ENCODE measurements around the gene TBC1D9. TPM values are rescaled to one million over a fixed set of nuclear protein-coding genes. Genes with fewer than 3 reads are reported as not detected.

The TBC1D9 gene
- total and polyA plus RNA-seq, 2 of the 13 experiments (the other 11 are each of a cell fraction or from before 2014, with no cell fraction given) = 11.9 to 12.2 TPM

GRCh38 chr4:140637836-140638235, 118.3 kb downstream of the TBC1D9 start (continued):
- TF ChIP-seq, protein P1, sequence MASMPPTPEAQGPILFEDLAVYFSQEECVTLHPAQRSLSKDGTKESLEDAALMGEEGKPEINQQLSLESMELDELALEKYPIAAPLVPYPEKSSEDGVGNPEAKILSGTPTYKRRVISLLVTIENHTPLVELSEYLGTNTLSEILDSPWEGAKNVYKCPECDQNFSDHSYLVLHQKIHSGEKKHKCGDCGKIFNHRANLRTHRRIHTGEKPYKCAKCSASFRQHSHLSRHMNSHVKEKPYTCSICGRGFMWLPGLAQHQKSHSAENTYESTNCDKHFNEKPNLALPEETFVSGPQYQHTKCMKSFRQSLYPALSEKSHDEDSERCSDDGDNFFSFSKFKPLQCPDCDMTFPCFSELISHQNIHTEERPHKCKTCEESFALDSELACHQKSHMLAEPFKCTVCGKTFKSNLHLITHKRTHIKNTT (CRISPR knock-in tag; IDR thresholded peaks at IDR 0.05) = no peak
- TF ChIP-seq NCOA5 (CRISPR knock-in tag; IDR thresholded peaks at IDR 0.05) = no peak
- TF ChIP-seq MYPOP (CRISPR knock-in tag; IDR thresholded peaks at IDR 0.05) = no peak
- TF ChIP-seq CTCF (CRISPR knock-in tag; IDR thresholded peaks at IDR 0.05) = peak; percentile 79
- peak; percentile 14; the same call in 1 of the 2 replicates for TF ChIP-seq GATAD1 (CRISPR knock-in tag; IDR thresholded peaks at IDR 0.05)
- no peak for TF ChIP-seq NCOA1 (CRISPR knock-in tag; IDR thresholded peaks at IDR 0.05)
- TF ChIP-seq, protein P2, sequence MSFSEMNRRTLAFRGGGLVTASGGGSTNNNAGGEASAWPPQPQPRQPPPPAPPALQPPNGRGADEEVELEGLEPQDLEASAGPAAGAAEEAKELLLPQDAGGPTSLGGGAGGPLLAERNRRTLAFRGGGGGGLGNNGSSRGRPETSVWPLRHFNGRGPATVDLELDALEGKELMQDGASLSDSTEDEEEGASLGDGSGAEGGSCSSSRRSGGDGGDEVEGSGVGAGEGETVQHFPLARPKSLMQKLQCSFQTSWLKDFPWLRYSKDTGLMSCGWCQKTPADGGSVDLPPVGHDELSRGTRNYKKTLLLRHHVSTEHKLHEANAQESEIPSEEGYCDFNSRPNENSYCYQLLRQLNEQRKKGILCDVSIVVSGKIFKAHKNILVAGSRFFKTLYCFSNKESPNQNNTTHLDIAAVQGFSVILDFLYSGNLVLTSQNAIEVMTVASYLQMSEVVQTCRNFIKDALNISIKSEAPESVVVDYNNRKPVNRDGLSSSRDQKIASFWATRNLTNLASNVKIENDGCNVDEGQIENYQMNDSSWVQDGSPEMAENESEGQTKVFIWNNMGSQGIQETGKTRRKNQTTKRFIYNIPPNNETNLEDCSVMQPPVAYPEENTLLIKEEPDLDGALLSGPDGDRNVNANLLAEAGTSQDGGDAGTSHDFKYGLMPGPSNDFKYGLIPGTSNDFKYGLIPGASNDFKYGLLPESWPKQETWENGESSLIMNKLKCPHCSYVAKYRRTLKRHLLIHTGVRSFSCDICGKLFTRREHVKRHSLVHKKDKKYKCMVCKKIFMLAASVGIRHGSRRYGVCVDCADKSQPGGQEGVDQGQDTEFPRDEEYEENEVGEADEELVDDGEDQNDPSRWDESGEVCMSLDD (CRISPR knock-in tag; IDR thresholded peaks at IDR 0.05; ENCODE audit: borderline replicate concordance) = no peak
- no peak for TF ChIP-seq RBM39 (IDR thresholded peaks at IDR 0.05; ENCODE audit: low read depth, low read length, poor library complexity, severe bottlenecking)
- TF ChIP-seq TERF1 (CRISPR knock-in tag; IDR thresholded peaks at IDR 0.05) = no peak
- TF ChIP-seq SMC3 (IDR thresholded peaks at IDR 0.05; ENCODE audit: low read length) = peak; percentile 68
- no peak for TF ChIP-seq STAT5B (CRISPR knock-in tag; IDR thresholded peaks at IDR 0.05)
- TF ChIP-seq ISL2 (CRISPR knock-in tag; IDR thresholded peaks at IDR 0.05) = no peak
- TF ChIP-seq SP5 (CRISPR knock-in tag; IDR thresholded peaks at IDR 0.05; ENCODE audit: borderline replicate concordance, low read depth) = no peak
- TF ChIP-seq KLF11 (CRISPR knock-in tag; IDR thresholded peaks at IDR 0.05) = no peak
- TF ChIP-seq MLLT10 (CRISPR knock-in tag; IDR thresholded peaks at IDR 0.05) = no peak
- TF ChIP-seq NPAS2 (CRISPR knock-in tag; IDR thresholded peaks at IDR 0.05; ENCODE audit: borderline replicate concordance) = no peak
- no peak for TF ChIP-seq ZFP1 (CRISPR knock-in tag; IDR thresholded peaks at IDR 0.05)
- TF ChIP-seq RXRA (CRISPR knock-in tag; IDR thresholded peaks at IDR 0.05) = no peak
- TF ChIP-seq RFXANK (CRISPR knock-in tag; IDR thresholded peaks at IDR 0.05) = no peak
- no peak for TF ChIP-seq ZNF124 (CRISPR knock-in tag; IDR thresholded peaks at IDR 0.05)
- 0 out of 2 replicates have a peak, but pooled peaks have one; percentile 37 for TF ChIP-seq ARID5B (CRISPR knock-in tag; IDR thresholded peaks at IDR 0.05)

Data from HepG2 (cell line).